HS-27A (cell line): Measurements from ENCODE around the gene KIAA1958.
"Not testable (repeated sequence)": the region's sequence is repeated elsewhere in the genome, so short reads cannot be mapped to it uniquely, and the experiment has no call there.

Experiments used
- DNase-seq: peaks from one replicate; pipeline ENCODE4 v3.0.0-alpha.2; 2012; ENCODE audit warnings: low read depth, missing footprints

KIAA1958 gene

DNA sequence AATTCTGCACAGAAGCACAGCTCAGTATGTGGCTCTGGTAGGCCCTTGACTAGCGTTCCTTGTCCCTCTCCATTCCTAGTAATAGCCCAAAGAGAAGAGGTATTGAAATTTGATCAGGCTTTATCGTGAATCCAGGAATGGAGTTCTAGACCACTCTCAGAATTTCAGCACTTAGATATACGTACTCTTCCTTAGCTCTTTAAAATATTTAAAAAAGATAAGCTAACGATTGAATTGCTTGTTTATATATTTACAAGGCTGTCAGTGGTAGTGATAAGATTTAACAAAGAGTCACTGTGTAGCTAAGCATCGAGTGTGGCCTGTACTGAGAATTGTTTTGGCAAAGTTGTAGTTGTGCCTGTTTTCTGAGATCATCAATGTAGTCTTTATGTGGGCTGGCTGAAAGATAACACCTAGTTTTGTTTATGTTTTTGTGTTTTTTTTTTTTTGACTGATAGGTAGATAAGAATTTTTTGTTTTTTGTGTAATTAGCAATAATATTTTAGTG, 2.5 kb downstream of the KIAA1958 start:
- no peak for DNase-seq

GRCh38 chr9:112489876-112490666, 3.4 kb downstream of the KIAA1958 start:
- DNase-seq: no peak

GRCh38 chr9:112493393-112494137, 6.9 kb downstream of the KIAA1958 start:
- no peak for DNase-seq

DNA sequence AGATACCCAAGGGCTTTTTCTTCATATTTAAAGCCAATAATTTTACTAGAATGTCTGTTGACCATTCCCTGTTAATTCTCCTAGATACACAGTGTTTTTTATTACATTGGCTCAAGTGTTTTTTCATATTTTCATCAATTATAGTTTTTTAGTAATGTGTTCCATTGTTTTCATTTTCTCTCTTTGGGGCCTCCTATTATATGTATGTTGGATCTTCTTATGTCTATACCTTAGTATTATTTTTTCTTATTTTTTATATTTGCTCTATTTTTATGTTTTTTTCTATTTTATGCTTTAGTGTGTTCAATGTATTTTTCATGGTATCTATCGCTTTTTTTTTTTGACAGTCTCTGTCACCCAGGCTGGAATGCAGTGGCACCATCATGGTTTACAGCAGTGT, 7.5 kb downstream of the KIAA1958 start:
- DNase-seq: no peak

DNA sequence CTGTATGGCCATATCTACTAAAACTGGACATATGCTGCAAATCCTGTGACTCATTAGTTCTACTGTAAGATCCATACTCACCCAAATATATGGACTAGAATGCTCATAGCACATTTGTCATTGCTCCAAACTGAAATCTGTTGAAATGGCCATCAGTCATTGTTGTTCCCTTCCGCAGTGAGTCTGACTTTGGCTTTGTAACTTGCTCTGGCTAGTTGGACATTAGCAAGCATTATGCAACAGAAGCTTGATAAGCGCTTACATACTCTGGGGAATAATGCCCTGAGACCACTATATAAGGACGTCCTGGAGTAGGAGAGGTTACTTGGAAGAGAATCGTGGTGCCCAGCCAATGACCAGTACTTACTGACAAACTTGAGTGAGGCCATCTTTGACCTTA, 9.0 kb downstream of the KIAA1958 start:
- no peak for DNase-seq

DNA sequence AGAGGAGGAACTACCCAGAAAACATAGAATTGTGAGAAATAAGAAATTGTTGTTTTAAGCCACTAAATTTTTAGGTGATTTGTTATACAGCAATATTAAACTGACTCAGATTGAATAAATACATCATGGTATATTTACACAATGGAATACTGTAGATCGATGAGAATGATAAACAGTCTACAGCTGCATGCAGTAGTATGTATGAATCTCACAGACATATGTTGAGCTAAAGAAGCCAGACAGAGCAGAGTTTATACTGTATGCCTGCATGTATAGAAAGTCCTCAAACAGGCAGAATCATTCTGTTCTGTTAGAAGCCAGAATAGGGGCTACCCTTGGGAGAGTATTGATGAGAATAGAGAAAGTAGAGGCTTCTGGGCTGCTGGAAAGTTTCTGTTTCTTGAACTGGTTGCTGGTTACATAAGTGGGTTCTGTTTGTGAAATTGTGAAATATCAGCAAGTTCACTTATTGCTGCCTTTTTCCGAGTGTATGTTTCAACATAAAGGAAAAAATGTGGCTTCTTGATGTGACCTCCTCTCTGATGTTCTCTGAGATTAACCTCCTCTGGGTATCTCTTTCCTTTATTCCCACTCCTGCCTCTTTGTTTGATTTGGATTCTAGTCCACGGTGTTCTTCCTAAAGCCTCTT, 9.6 kb downstream of the KIAA1958 start:
- no peak for DNase-seq

- DNase-seq: no peak
Observed at GRCh38 chr9:112500842-112501241, 14.2 kb downstream of the KIAA1958 start.

DNA sequence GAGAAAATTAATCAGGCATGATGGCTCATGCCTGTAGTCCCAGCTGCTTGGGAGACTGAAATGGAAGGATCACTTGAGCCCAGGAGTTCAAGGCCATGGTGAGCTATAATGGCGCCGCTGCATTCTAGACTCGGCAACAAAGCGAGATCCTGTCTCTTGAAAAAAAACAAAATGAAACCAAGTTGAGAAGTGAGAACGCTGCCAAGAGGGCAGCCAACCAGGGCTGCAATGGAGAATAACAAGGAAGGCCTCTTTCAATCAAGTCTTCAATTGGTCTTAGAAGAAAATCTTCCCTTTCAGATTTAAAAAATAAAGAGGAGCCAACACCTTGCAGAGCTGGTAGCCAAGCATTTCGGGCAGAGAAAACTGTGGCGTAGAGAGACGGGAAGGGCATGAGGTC, 14.7 kb downstream of the KIAA1958 start:
- DNase-seq: no peak

DNA sequence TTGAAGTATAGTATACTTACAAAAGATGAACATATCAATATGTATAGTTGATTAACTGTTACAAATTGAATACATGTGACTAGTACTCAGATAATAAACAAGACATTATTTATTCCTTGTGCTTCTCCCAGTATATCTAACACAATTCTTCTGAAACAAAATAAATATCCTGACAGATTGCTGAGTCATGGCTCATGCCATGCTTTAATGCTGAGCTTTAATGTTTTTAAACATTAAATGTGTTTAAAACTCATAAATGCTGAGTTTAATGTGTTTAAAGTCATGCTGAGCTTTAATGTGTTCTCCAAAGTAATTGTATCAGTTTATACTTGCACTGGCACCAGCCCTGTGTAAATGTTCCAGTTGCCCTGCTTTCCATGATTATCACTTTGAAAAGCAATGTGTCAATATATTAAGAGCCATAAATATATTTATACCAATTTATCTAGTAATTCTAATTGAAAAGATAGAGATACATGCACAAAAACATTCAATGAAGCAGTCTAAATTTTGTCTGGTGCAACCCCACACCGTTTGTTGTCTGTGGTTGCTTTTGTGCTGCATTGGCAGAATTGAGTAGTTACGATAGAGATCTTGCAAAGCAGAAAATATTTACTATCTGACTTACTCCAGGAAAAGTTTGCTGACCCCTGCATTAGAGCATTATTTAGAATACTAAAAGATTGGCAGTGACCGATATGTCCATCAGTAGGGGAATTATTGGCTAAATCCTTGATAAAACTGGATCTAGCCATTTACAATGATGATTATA, 15.7 kb downstream of the KIAA1958 start:
- no peak for DNase-seq

- DNase-seq: no peak
Observed at GRCh38 chr9:112503170-112503569, 16.5 kb downstream of the KIAA1958 start.

- DNase-seq: no peak
Observed at GRCh38 chr9:112505086-112505485, 18.5 kb downstream of the KIAA1958 start.

GRCh38 chr9:112505607-112506006, 19.0 kb downstream of the KIAA1958 start:
- no peak for DNase-seq

DNA sequence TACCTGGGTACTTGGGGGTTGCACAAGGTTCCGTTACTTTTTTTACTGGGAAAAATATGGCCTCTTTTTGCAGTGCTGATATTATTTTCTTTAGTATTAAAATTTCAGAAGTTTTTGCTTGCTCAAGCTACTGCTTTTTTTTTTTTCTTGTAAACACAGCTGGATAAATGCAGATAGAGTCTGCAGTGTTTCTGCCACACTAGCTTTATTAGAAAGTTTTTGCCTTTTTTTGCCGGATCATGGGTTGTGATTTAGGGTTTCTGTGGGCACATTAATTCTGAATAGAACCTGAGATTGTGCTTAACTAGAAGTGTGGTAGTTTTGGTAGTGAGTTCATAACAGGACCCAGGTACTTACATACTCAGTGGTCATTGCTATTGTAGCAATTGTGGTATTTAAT, 19.9 kb downstream of the KIAA1958 start:
- DNase-seq: no peak

GRCh38 chr9:112507001-112507680, 20.5 kb downstream of the KIAA1958 start:
- no peak for DNase-seq

DNA sequence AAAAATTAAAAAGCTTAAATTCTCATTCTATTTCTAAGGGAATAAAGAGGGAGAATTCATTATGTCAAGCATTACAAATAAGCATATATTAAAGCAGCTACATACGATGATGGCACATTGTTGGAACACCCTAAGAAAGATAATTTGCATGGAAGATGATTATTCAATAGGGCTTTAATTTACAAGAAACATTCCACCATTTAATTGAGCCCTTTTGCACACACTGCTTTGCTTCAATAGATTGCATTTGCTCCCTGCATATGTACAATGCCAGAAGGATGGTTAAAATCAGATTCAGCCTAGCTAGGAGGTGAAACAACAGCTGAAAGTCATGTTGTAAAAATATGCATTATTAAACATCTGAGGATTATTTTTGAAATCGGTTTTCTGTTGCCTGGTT, 21.8 kb downstream of the KIAA1958 start:
- no peak for DNase-seq

DNA sequence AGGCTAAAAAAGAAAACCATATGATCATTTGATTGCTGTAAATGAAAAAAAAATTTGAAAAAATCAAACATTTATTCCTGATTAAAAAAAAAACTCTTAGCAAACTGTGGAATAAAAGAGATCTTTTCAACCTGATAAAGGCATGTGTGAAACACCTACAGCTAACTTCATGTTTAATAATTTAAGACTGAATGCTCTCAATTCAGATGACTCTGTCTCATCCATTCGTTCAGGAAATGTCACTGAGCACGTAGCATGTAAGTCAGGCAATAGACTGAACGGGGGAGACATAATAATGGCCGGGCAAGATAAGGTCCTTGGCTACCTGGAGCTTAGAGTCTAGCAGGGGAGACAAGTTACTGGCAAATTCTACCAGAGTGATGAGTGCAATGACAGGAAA, 25.8 kb downstream of the KIAA1958 start:
- DNase-seq: not testable (repeated sequence)

DNA sequence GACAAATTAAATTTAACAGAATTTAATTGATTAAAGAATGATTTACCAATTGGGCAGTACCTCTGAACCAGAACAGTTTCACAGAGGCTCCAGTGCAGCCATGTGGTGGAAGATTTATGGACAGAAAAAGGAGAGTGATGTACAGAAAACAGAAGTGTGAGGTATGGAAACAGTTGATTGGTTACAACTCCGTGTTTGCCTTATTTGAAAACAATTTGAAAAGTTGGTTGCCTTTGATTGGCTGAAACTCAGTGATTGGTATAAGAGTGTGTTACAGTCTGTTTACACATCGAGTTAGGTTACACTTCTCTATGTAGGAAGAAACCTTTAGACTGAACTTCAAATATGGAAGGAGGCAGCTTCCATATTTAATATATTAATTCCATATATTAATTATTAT, 30.1 kb downstream of the KIAA1958 start:
- DNase-seq: no peak

DNA sequence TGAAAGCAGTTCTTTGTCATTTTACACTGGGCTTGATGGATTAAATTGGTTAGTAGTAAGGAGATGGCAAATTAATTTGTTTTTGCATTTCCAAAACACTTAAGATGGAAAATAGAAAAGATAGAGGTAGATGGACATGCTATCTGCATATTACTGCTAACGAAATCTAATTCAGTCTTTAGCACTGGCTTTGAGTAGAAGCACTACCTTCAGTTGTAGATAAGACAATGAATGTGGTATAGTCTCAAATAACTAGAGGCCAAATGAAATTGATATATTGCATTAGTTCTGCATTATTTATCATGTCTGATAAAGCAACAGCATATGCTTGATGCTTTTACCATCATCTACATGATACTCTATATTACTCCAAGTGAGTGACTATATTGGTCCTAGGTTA, 33.4 kb downstream of the KIAA1958 start:
- no peak for DNase-seq

GRCh38 chr9:112520656-112521055, 34.0 kb downstream of the KIAA1958 start:
- DNase-seq: no peak

- DNase-seq: no peak
Observed at GRCh38 chr9:112526973-112527372, 40.3 kb downstream of the KIAA1958 start.

DNA sequence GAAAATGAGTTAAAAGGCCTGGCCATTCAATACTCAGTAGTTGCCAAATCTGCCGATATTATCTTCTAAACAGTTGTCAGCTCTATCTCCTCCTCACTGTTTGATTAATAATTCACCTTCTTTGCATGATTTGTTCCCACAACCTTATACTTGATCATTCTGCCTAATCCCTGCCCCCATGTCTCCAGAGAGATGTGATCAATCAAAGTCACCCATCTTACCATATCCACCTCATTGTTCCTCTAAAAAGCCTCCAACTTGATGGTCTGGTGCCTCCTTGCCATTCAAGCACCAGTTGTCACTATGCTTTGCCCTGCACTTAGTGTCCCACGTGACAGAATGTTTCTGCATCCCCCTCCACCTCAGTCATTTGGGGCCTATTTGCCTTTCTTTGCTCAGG, 41.3 kb downstream of the KIAA1958 start:
- DNase-seq: no peak
